IPS-18c (cell line): ENCODE measurements around the gene CRYZL1.

Experiments used
- H3K4me3 ChIP-seq: 2 replicates; pipeline ENCODE4 v1.7.0; 2013; ENCODE audit warnings: low read depth, mild to moderate bottlenecking, low read length, moderate library complexity; ENCODE audit not compliant: insufficient read depth
- H3K9me3 ChIP-seq: one replicate; pipeline ENCODE4 v1.6.1; 2013; ENCODE audit warnings: mild to moderate bottlenecking, low read length, moderate library complexity; ENCODE audit not compliant: control insufficient read depth, insufficient read depth

Gene CRYZL1

GRCh38 chr21:33667636-33668035 is 26.1 kb upstream of the CRYZL1 start:
- H3K4me3 ChIP-seq: no peak overlapping the region
- no peaks in the 10 kb centered on the region for H3K9me3 ChIP-seq

- Histone ChIP-seq H3K4me3 (no peak overlapping the region), H3K9me3 (no peaks in the 10 kb centered on the region)
These were observed 24.6 kb upstream of the CRYZL1 start for GRCh38 chr21:33666153-33666552.

GRCh38 chr21:33664135-33664534 is 22.6 kb upstream of the CRYZL1 start:
- Histone ChIP-seq H3K4me3 (no peak overlapping the region), H3K9me3 (no peaks in the 10 kb centered on the region)

GRCh38 chr21:33663241-33663640 is 21.7 kb upstream of the CRYZL1 start:
- Histone ChIP-seq H3K9me3 (no peaks in the 10 kb centered on the region), H3K4me3 (no peak overlapping the region)

- H3K4me3 ChIP-seq: no peak overlapping the region
- H3K9me3 ChIP-seq: no peaks in the 10 kb centered on the region
These were observed 20.5 kb upstream of the CRYZL1 start for GRCh38 chr21:33662046-33662445.

- Histone ChIP-seq H3K9me3 (no peaks in the 10 kb centered on the region), H3K4me3 (no peak overlapping the region)
These were observed 19.6 kb upstream of the CRYZL1 start for GRCh38 chr21:33661146-33661545.

GRCh38 chr21:33660406-33660805 is 18.9 kb upstream of the CRYZL1 start:
- Histone ChIP-seq H3K4me3 (no peak overlapping the region), H3K9me3 (no peaks in the 10 kb centered on the region)

GRCh38 chr21:33659568-33659949 is 18.0 kb upstream of the CRYZL1 start:
- no peak overlapping the region for H3K4me3 ChIP-seq

GRCh38 chr21:33658919-33659567 is 17.5 kb upstream of the CRYZL1 start:
- Histone ChIP-seq H3K9me3 (no peaks in the 10 kb centered on the region), H3K4me3 (no peak overlapping the region)

More at GRCh38 chr21:33659568-33659949, 18.0 kb upstream of the CRYZL1 start:
- H3K9me3 ChIP-seq: no peaks in the 10 kb centered on the region

- no peak overlapping the region for H3K4me3 ChIP-seq
- H3K9me3 ChIP-seq: no peaks in the 10 kb centered on the region
These were observed 15.7 kb upstream of the CRYZL1 start for GRCh38 chr21:33657124-33657820.

- Histone ChIP-seq H3K9me3 (no peaks in the 10 kb centered on the region), H3K4me3 (no peak overlapping the region)
These were observed 14.2 kb upstream of the CRYZL1 start for GRCh38 chr21:33655588-33656221.

GRCh38 chr21:33654412-33654811 is 12.9 kb upstream of the CRYZL1 start:
- H3K4me3 ChIP-seq: no peak overlapping the region

GRCh38 chr21:33651965-33652680 is 10.6 kb upstream of the CRYZL1 start:
- Histone ChIP-seq H3K4me3 (no peak overlapping the region), H3K9me3 (no peaks in the 10 kb centered on the region)

More at GRCh38 chr21:33654412-33654811, 12.9 kb upstream of the CRYZL1 start:
- H3K9me3 ChIP-seq: no peaks in the 10 kb centered on the region

GRCh38 chr21:33650929-33651509 is 9.5 kb upstream of the CRYZL1 start:
- no peak overlapping the region for H3K4me3 ChIP-seq

GRCh38 chr21:33650230-33650629 is 8.7 kb upstream of the CRYZL1 start:
- Histone ChIP-seq H3K9me3 (no peaks in the 10 kb centered on the region), H3K4me3 (no peak overlapping the region)

More at GRCh38 chr21:33650929-33651509, 9.5 kb upstream of the CRYZL1 start:
- no peaks in the 10 kb centered on the region for H3K9me3 ChIP-seq

- Histone ChIP-seq H3K9me3 (no peaks in the 10 kb centered on the region), H3K4me3 (no peak overlapping the region)
These were observed 7.0 kb upstream of the CRYZL1 start for GRCh38 chr21:33648555-33648954.

- Histone ChIP-seq H3K9me3 (no peaks in the 10 kb centered on the region), H3K4me3 (no peak overlapping the region)
These were observed 6.0 kb upstream of the CRYZL1 start for GRCh38 chr21:33647587-33647986.
